Measurements from ENCODE around the gene DCXR. TPM values are rescaled to one million over a fixed set of nuclear protein-coding genes. Genes with fewer than 3 reads are reported as not detected.

Gene DCXR
- total and polyA plus RNA-seq, 4 experiments from 2014 or later = 65.9 to 164 (median 92.9) TPM

GRCh38 chr17:82021900-82022309, 15.6 kb downstream of the DCXR start:
- Histone ChIP-seq H3K27ac (ENCODE audit: low read depth, low read length) (peak overlapping the region; percentile 65), H3K27me3 (ENCODE audit: insufficient read depth, low read length) (no peaks in the 10 kb centered on the region), H3K9me3 (ENCODE audit: control insufficient read depth in 1 of 2, low read length in 2 of 2) (no peaks in the 10 kb centered on the region), H3K36me3 (ENCODE audit: insufficient read depth, low read length) (no peaks in the 10 kb centered on the region), H3K4me3 (ENCODE audit: low read length in 2 of 2) (peak overlapping the region; percentile 44 to 72), H3K4me1 (ENCODE audit: insufficient read depth, low read length) (peaks cover 28% of the 10 kb centered on the region)
- peak overlapping the region in 6 of 7 donors; percentile 68 to 89 (median 80) for H3K27ac Mint-ChIP-seq
- H3K9me3 Mint-ChIP-seq = no peaks in the 10 kb centered on the region
- CTCF ChIA-PET (ENCODE audit: partially characterized antibody) = interaction anchor here (1.8 to 7.5 kb wide), 5 partner anchors 8 to 67 kb away, joined by 7 to 81 read pairs (median 13); partner anchors contain the start of genes DCXR and NOTUM
- peaks cover 3% of the 10 kb centered on the region in 2 donors for H3K36me3 Mint-ChIP-seq
- H3K4me3 Mint-ChIP-seq = peak overlapping the region; percentile 81 to 89 (median 86)
- intact Hi-C loops (cut with micrococcal nuclease) = loop anchor here (1.0 to 5.0 kb wide), 4 partner anchors 63 to 180 kb away; partner anchors contain the start of genes FASN and P4HB
- no peaks in the 10 kb centered on the region for H3K27me3 Mint-ChIP-seq
- DNase-seq = peak in 1 of 5 donors; percentile 20
- peaks cover 3 to 30% (median 18%) of the 10 kb centered on the region in 4 donors for H3K4me1 Mint-ChIP-seq
- POLR2A ChIA-PET (ENCODE audit: partially characterized antibody) = interaction anchor here (0.9 to 5.1 kb wide), 13 partner anchors 9 to 509 kb away, joined by 3 to 57 read pairs (median 9); partner anchors contain the start of genes ACTG1, DCXR, DUS1L and FASN

GRCh38 chr17:82021107-82021899, 16.2 kb downstream of the DCXR start:
- H3K4me1 Mint-ChIP-seq = peaks cover 3 to 30% (median 18%) of the 10 kb centered on the region in 4 donors
- Histone ChIP-seq H3K4me3 (ENCODE audit: low read length in 2 of 2) (peak overlapping the region in 1 of 2 donors; percentile 72), H3K4me1 (ENCODE audit: insufficient read depth, low read length) (peaks cover 28% of the 10 kb centered on the region), H3K27me3 (ENCODE audit: insufficient read depth, low read length) (no peaks in the 10 kb centered on the region), H3K9me3 (ENCODE audit: control insufficient read depth in 1 of 2, low read length in 2 of 2) (no peaks in the 10 kb centered on the region), H3K27ac (ENCODE audit: low read depth, low read length) (peak overlapping the region; percentile 65), H3K36me3 (ENCODE audit: insufficient read depth, low read length) (no peaks in the 10 kb centered on the region)
- H3K9me3 Mint-ChIP-seq = no peaks in the 10 kb centered on the region
- H3K4me3 Mint-ChIP-seq = peak overlapping the region; percentile 81 to 89 (median 86)
- POLR2A ChIA-PET (ENCODE audit: partially characterized antibody) = interaction anchor here (1.0 to 5.1 kb wide), 10 partner anchors 9 to 104 kb away, joined by 3 to 57 read pairs (median 12); partner anchors contain the start of genes DCXR, DUS1L, FASN and NOTUM
- H3K27ac Mint-ChIP-seq = peak overlapping the region; percentile 68 to 89 (median 83)
- H3K36me3 Mint-ChIP-seq = peaks cover 3% of the 10 kb centered on the region in 2 donors
- H3K27me3 Mint-ChIP-seq = no peaks in the 10 kb centered on the region
- intact Hi-C loops (cut with micrococcal nuclease) = loop anchor here (1.0 to 5.0 kb wide), 4 partner anchors 62 to 181 kb away; partner anchors contain the start of genes FASN and P4HB
- CTCF ChIA-PET (ENCODE audit: partially characterized antibody) = interaction anchor here (1.3 to 7.5 kb wide), 6 partner anchors 9 to 67 kb away, joined by 4 to 81 read pairs (median 12); partner anchors contain the start of genes DCXR and NOTUM
- DNase-seq = peak; percentile 48 to 62 (median 59)

GRCh38 chr17:82020572-82021106, 16.9 kb downstream of the DCXR start:
- ChIA-PET CTCF (ENCODE audit: partially characterized antibody) (interaction anchor here (1.0 to 7.5 kb wide), 10 partner anchors 10 to 106 kb away, joined by 3 to 81 read pairs (median 8); partner anchors contain the start of genes DCXR and NOTUM), POLR2A (ENCODE audit: partially characterized antibody) (interaction anchor here (0.6 to 5.1 kb wide), 8 partner anchors 10 to 150 kb away, joined by 3 to 57 read pairs (median 9); partner anchors contain the start of genes ARHGDIA, DCXR, NOTUM and RAC3)
- Histone ChIP-seq H3K4me3 (ENCODE audit: low read length in 2 of 2) (no peak overlapping the region), H3K27ac (ENCODE audit: low read depth, low read length) (no peak overlapping the region), H3K27me3 (ENCODE audit: insufficient read depth, low read length) (no peaks in the 10 kb centered on the region), H3K4me1 (ENCODE audit: insufficient read depth, low read length) (peaks cover 28% of the 10 kb centered on the region), H3K36me3 (ENCODE audit: insufficient read depth, low read length) (no peaks in the 10 kb centered on the region), H3K9me3 (ENCODE audit: control insufficient read depth in 1 of 2, low read length in 2 of 2) (no peaks in the 10 kb centered on the region)
- peak overlapping the region in 1 of 7 donors; percentile 7 for H3K27ac Mint-ChIP-seq
- intact Hi-C loops (cut with micrococcal nuclease) = loop anchor here (1.0 to 5.0 kb wide), 4 partner anchors 61 to 182 kb away; partner anchors contain the start of genes FASN and P4HB
- H3K9me3 Mint-ChIP-seq = no peaks in the 10 kb centered on the region
- peak in 1 of 5 donors; percentile 17 for DNase-seq
- H3K27me3 Mint-ChIP-seq = no peaks in the 10 kb centered on the region
- H3K4me3 Mint-ChIP-seq = no peak overlapping the region
- H3K4me1 Mint-ChIP-seq = peaks cover 3 to 30% (median 18%) of the 10 kb centered on the region in 4 donors
- H3K36me3 Mint-ChIP-seq = peaks cover 3% of the 10 kb centered on the region in 2 donors

GRCh38 chr17:82019690-82020571, 17.6 kb downstream of the DCXR start:
- H3K36me3 Mint-ChIP-seq = peaks cover 3% of the 10 kb centered on the region in 2 donors
- POLR2A ChIA-PET (ENCODE audit: partially characterized antibody) = interaction anchor here (0.6 to 5.1 kb wide), 5 partner anchors 18 to 149 kb away, joined by 3 to 57 read pairs (median 3); partner anchors contain the start of genes ARHGDIA, DCXR and NOTUM
- intact Hi-C loops (cut with micrococcal nuclease) = loop anchor here (5.0 kb wide), 3 partner anchors 77 to 182 kb away; partner anchors contain the start of genes FASN and P4HB
- H3K4me1 Mint-ChIP-seq = peaks cover 3 to 26% (median 17%) of the 10 kb centered on the region in 4 donors
- Histone ChIP-seq H3K27ac (ENCODE audit: low read depth, low read length) (no peak overlapping the region), H3K9me3 (ENCODE audit: control insufficient read depth in 1 of 2, low read length in 2 of 2) (no peaks in the 10 kb centered on the region), H3K4me1 (ENCODE audit: insufficient read depth, low read length) (peaks cover 28% of the 10 kb centered on the region), H3K4me3 (ENCODE audit: low read length in 2 of 2) (no peak overlapping the region), H3K27me3 (ENCODE audit: insufficient read depth, low read length) (no peaks in the 10 kb centered on the region), H3K36me3 (ENCODE audit: insufficient read depth, low read length) (no peaks in the 10 kb centered on the region)
- H3K27ac Mint-ChIP-seq = no peak overlapping the region
- peak; percentile 43 to 56 (median 55) for DNase-seq
- H3K9me3 Mint-ChIP-seq = no peaks in the 10 kb centered on the region
- H3K4me3 Mint-ChIP-seq = peak overlapping the region in 1 of 8 donors; percentile 30
- no peaks in the 10 kb centered on the region for H3K27me3 Mint-ChIP-seq
- CTCF ChIA-PET (ENCODE audit: partially characterized antibody) = interaction anchor here (0.9 to 7.5 kb wide), 13 partner anchors 10 to 107 kb away, joined by 3 to 81 read pairs (median 5); partner anchors contain the start of genes ASPSCR1, DCXR and NOTUM

GRCh38 chr17:82018989-82019689, 18.4 kb downstream of the DCXR start:
- peak overlapping the region in 1 of 7 donors; percentile 11 for H3K27ac Mint-ChIP-seq
- Histone ChIP-seq H3K27ac (ENCODE audit: low read depth, low read length) (no peak overlapping the region), H3K27me3 (ENCODE audit: insufficient read depth, low read length) (no peaks in the 10 kb centered on the region), H3K4me3 (ENCODE audit: low read length in 2 of 2) (no peak overlapping the region), H3K36me3 (ENCODE audit: insufficient read depth, low read length) (no peaks in the 10 kb centered on the region), H3K9me3 (ENCODE audit: control insufficient read depth in 1 of 2, low read length in 2 of 2) (no peaks in the 10 kb centered on the region), H3K4me1 (ENCODE audit: insufficient read depth, low read length) (peaks cover 25% of the 10 kb centered on the region)
- no peaks in the 10 kb centered on the region for H3K27me3 Mint-ChIP-seq
- H3K4me1 Mint-ChIP-seq = peaks cover 3 to 25% (median 17%) of the 10 kb centered on the region in 4 donors
- H3K9me3 Mint-ChIP-seq = no peaks in the 10 kb centered on the region
- intact Hi-C loops (cut with micrococcal nuclease) = no loop called here
- POLR2A ChIA-PET (ENCODE audit: partially characterized antibody) = interaction anchor here (1.2 to 5.1 kb wide), 3 partner anchors 19 to 59 kb away, joined by 3 to 57 read pairs (median 4); partner anchors contain the start of genes ASPSCR1, DCXR and NOTUM
- peaks cover 3% of the 10 kb centered on the region in 2 donors for H3K36me3 Mint-ChIP-seq
- DNase-seq = no peak
- CTCF ChIA-PET (ENCODE audit: partially characterized antibody) = interaction anchor here (0.9 to 7.5 kb wide), 11 partner anchors 10 to 108 kb away, joined by 3 to 81 read pairs (median 5); partner anchors contain the start of genes ASPSCR1 and NOTUM
- no peak overlapping the region for H3K4me3 Mint-ChIP-seq

Data from CD4-positive, alpha-beta memory T cell (primary cell).